HepG2 (cell line): ENCODE measurements around the gene FASTK. TPM values are rescaled to one million over a fixed set of nuclear protein-coding genes. Genes with fewer than 3 reads are reported as not detected.

ENCODE experiments used
- BCL3 ChIP-seq: sonication (generic); formaldehyde crosslinking; IDR thresholded peaks from 2 replicates; pipeline ENCODE4 v1.5.1; 2020; ENCODE audit warnings: mild to moderate bottlenecking, missing genetic modification reagents, moderate library complexity
- GTF3A ChIP-seq: sonication (generic); formaldehyde crosslinking; conservative IDR thresholded peaks from 2 replicates; pipeline ENCODE4 v1.4.0; 2020; ENCODE audit warnings: mild to moderate bottlenecking, missing genetic modification reagents
- KDM2A ChIP-seq: sonication (generic); formaldehyde crosslinking; IDR thresholded peaks from 2 replicates; pipeline ENCODE4 v1.4.0; 2020; ENCODE audit warnings: low read depth, missing genetic modification reagents, borderline replicate concordance
- MEF2D ChIP-seq: sonication (generic); formaldehyde crosslinking; IDR thresholded peaks from 2 replicates; pipeline ENCODE4 v1.5.1; 2020; ENCODE audit warnings: mild to moderate bottlenecking, missing genetic modification reagents
- NR2F1 ChIP-seq, 2 experiments: fragments of 450-650 bp in 1 of 2; formaldehyde crosslinking in 1 of 2; IDR thresholded peaks; 2 replicates each; pipeline versions ENCODE4 v1.5.0 to v1.6.1; 2016 to 2020; ENCODE audit warnings: mild to moderate bottlenecking in 1 of 2, missing compliant biosample characterization in 1 of 2, missing genetic modification reagents in 1 of 2, moderate library complexity in 1 of 2
- TAF1 ChIP-seq: sonication (generic); formaldehyde crosslinking; IDR thresholded peaks from 2 replicates; pipeline ENCODE4 v1.4.0; 2020; ENCODE audit warnings: missing genetic modification reagents
- TP53 ChIP-seq: sonication (generic); formaldehyde crosslinking; conservative IDR thresholded peaks from 2 replicates; pipeline ENCODE4 v1.4.0; 2020; ENCODE audit warnings: missing genetic modification reagents
- ZNF180 ChIP-seq: sonication (generic); formaldehyde crosslinking; IDR thresholded peaks from 2 replicates; pipeline ENCODE4 v1.4.0; 2020; ENCODE audit warnings: low read depth, missing genetic modification reagents, borderline replicate concordance
- ZNF251 ChIP-seq: sonication (generic); formaldehyde crosslinking; IDR thresholded peaks from 2 replicates; pipeline ENCODE4 v1.9.0; 2021; ENCODE audit warnings: mild to moderate bottlenecking, missing genetic modification reagents
- ZNF34 ChIP-seq: sonication (generic); formaldehyde crosslinking; IDR thresholded peaks from 2 replicates; pipeline ENCODE4 v1.4.0; 2020; ENCODE audit warnings: mild to moderate bottlenecking, missing genetic modification reagents, borderline replicate concordance
- ZNF343 ChIP-seq: sonication (generic); formaldehyde crosslinking; IDR thresholded peaks from 2 replicates; pipeline ENCODE4 v1.4.0; 2020; ENCODE audit warnings: mild to moderate bottlenecking, missing genetic modification reagents
- ZNF414 ChIP-seq: sonication (generic); formaldehyde crosslinking; IDR thresholded peaks from 2 replicates; pipeline ENCODE4 v1.5.0; 2020; ENCODE audit warnings: missing genetic modification reagents
- ZNF552 ChIP-seq: sonication (generic); formaldehyde crosslinking; IDR thresholded peaks from 2 replicates; pipeline ENCODE4 v1.9.0; 2022; ENCODE audit warnings: missing genetic modification reagents, mild to moderate bottlenecking, borderline replicate concordance
- ZNF703 ChIP-seq: sonication (generic); formaldehyde crosslinking; IDR thresholded peaks from 2 replicates; pipeline ENCODE4 v1.5.1; 2020; ENCODE audit warnings: missing genetic modification reagents, mild to moderate bottlenecking, moderate library complexity, borderline replicate concordance
- polyA plus RNA-seq, 8 experiments: library from polyadenylated mRNA; depleted of rRNA in 3 of 8; stranded (reverse) in 7 of 8; unstranded in 1 of 8; fragments of >200 nt; fragmentation: Illumina TruSeq in 4 of 8; extraction: Trizol in 4 of 8; gene quantifications; 2 replicates each; pipeline versions ENCODE4 v1.2.1 to v1.2.3, GENCODE V29; 2011 to 2016; ENCODE audit warnings: low read depth in 4 of 8, missing spikeins in 1 of 8, mixed read lengths in 1 of 8; ENCODE audit not compliant: insufficient read depth in 1 of 8
- total RNA-seq, 5 experiments: library from RNA; depleted of rRNA; stranded (reverse); fragments of >200 nt; fragmentation: Illumina TruSeq; extraction: Trizol; gene quantifications; 2 replicates each; pipeline ENCODE4 v1.2.3, GENCODE V29; 2016; ENCODE audit warnings: low read depth in 1 of 5
- TF ChIP-seq, protein P1 (sequence below): sonication (generic); formaldehyde crosslinking; IDR thresholded peaks from 2 replicates; pipeline ENCODE4 v1.5.0; 2020; ENCODE audit warnings: missing genetic modification reagents
- TF ChIP-seq, protein P2 (sequence below): sonication (generic); formaldehyde crosslinking; IDR thresholded peaks from 2 replicates; pipeline ENCODE4 v1.8.1; 2023; ENCODE audit warnings: mild to moderate bottlenecking, missing genetic modification reagents
- TF ChIP-seq, protein P3 (sequence below): sonication (generic); formaldehyde crosslinking; IDR thresholded peaks from 2 replicates; pipeline ENCODE4 v1.4.0; 2020; ENCODE audit warnings: mild to moderate bottlenecking, missing genetic modification reagents
- TF ChIP-seq, protein P4 (sequence below): IDR thresholded peaks from 2 replicates; pipeline ENCODE4 v1.6.1; 2016

Gene FASTK
- total and polyA plus RNA-seq, 2 of the 13 experiments (the other 11 are each of a cell fraction or from before 2014, with no cell fraction given), result 52.9 to 55.7 TPM

DNA sequence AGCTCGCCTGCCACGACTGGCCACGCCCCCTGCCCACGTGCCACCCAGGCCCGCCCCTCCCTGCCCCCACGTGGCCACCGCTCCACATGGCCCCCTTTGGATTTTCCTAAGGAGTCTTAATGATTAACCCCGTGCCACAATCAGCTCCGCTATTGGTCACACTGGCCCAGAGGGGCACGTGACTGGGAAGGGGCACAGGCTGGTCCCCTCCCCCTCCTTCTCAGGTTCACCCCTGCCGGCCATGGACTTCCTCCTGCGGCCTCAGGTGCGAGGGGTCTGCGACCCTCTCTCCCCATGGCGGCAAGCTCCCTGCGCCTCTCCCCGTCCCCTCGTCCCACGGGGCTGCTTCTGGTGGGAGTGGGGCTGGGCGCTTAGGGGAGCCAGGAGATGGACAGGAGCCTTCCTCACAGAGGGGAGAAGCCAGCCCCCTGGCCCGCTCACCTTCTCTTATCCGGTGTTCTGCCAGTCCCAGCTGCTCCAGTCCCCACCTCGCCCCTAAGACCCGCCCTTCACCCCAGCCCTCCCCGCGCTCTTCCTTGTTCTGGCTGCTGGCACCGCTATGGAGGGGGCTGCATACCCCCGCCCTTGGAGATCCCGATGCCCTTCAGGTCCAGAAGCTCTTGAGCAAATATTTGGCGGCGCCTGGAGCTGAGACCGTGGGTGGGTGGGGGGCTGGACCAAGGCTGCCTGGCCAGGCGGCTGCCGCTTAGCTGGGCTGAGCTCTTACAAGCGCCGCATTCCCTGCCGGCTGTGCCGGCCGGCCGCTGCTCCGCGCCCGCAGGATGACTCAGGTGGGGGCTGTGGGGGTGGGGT, 18.0 kb downstream of the FASTK start (continued):
- TF ChIP-seq, protein P1, sequence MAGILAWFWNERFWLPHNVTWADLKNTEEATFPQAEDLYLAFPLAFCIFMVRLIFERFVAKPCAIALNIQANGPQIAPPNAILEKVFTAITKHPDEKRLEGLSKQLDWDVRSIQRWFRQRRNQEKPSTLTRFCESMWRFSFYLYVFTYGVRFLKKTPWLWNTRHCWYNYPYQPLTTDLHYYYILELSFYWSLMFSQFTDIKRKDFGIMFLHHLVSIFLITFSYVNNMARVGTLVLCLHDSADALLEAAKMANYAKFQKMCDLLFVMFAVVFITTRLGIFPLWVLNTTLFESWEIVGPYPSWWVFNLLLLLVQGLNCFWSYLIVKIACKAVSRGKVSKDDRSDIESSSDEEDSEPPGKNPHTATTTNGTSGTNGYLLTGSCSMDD (CRISPR knock-in tag), result no peak
- peak; percentile 86 for TF ChIP-seq TAF1 (CRISPR knock-in tag)
- no peak for TF ChIP-seq ZNF251
- 0 out of 2 replicates have a peak, but pooled peaks have one; percentile 45 for TF ChIP-seq KDM2A (CRISPR knock-in tag)
- TF ChIP-seq, protein P2, sequence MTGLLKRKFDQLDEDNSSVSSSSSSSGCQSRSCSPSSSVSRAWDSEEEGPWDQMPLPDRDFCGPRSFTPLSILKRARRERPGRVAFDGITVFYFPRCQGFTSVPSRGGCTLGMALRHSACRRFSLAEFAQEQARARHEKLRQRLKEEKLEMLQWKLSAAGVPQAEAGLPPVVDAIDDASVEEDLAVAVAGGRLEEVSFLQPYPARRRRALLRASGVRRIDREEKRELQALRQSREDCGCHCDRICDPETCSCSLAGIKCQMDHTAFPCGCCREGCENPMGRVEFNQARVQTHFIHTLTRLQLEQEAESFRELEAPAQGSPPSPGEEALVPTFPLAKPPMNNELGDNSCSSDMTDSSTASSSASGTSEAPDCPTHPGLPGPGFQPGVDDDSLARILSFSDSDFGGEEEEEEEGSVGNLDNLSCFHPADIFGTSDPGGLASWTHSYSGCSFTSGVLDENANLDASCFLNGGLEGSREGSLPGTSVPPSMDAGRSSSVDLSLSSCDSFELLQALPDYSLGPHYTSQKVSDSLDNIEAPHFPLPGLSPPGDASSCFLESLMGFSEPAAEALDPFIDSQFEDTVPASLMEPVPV (CRISPR knock-in tag), result no peak; the same call in 1 of the 2 replicates
- no peak for TF ChIP-seq TP53 (CRISPR knock-in tag)
- 0 out of 2 replicates have a peak, but pooled peaks have one; percentile 48 for TF ChIP-seq ZNF414 (CRISPR knock-in tag)
- no peak for TF ChIP-seq ZNF552 (CRISPR knock-in tag)
- TF ChIP-seq, protein P3, sequence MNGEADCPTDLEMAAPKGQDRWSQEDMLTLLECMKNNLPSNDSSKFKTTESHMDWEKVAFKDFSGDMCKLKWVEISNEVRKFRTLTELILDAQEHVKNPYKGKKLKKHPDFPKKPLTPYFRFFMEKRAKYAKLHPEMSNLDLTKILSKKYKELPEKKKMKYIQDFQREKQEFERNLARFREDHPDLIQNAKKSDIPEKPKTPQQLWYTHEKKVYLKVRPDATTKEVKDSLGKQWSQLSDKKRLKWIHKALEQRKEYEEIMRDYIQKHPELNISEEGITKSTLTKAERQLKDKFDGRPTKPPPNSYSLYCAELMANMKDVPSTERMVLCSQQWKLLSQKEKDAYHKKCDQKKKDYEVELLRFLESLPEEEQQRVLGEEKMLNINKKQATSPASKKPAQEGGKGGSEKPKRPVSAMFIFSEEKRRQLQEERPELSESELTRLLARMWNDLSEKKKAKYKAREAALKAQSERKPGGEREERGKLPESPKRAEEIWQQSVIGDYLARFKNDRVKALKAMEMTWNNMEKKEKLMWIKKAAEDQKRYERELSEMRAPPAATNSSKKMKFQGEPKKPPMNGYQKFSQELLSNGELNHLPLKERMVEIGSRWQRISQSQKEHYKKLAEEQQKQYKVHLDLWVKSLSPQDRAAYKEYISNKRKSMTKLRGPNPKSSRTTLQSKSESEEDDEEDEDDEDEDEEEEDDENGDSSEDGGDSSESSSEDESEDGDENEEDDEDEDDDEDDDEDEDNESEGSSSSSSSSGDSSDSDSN (CRISPR knock-in tag), result peak; percentile 40
- no peak; the same call in 1 of the 2 replicates for TF ChIP-seq MEF2D
- TF ChIP-seq BCL3 (CRISPR knock-in tag), result peak; percentile 80; the same call in 1 of the 2 replicates
- TF ChIP-seq ZNF34 (CRISPR knock-in tag), result 0 out of 2 replicates have a peak, but pooled peaks have one; percentile 36
- TF ChIP-seq ZNF343 (CRISPR knock-in tag), result no peak
- no peak for TF ChIP-seq ZNF180
- TF ChIP-seq, protein P4, sequence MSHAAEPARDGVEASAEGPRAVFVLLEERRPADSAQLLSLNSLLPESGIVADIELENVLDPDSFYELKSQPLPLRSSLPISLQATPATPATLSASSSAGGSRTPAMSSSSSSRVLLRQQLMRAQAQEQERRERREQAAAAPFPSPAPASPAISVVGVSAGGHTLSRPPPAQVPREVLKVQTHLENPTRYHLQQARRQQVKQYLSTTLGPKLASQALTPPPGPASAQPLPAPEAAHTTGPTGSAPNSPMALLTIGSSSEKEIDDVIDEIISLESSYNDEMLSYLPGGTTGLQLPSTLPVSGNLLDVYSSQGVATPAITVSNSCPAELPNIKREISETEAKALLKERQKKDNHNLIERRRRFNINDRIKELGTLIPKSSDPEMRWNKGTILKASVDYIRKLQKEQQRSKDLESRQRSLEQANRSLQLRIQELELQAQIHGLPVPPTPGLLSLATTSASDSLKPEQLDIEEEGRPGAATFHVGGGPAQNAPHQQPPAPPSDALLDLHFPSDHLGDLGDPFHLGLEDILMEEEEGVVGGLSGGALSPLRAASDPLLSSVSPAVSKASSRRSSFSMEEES, result peak; percentile 86
- no peak for TF ChIP-seq ZNF703 (CRISPR knock-in tag)
- TF ChIP-seq NR2F1 (CRISPR knock-in tag; IDR thresholded peaks at IDR 0.05), result 0 out of 4 replicates have a peak, but pooled peaks of 1 of the 2 experiments have one; percentile 4
- no peak for TF ChIP-seq GTF3A (CRISPR knock-in tag)
